Dermis microvascular lymphatic vessel endothelial cell (primary cell): ENCODE data around the gene USP10. TPM values are rescaled to one million over a fixed set of nuclear protein-coding genes. Genes with fewer than 3 reads are reported as not detected.
"Not testable (repeated sequence)": the region's sequence is repeated elsewhere in the genome, so short reads cannot be mapped to it uniquely, and the experiment has no call there.

ENCODE experiments used
- DNase-seq, 2 donors: peaks; one replicate each; pipeline versions ENCODE4 v3.0.0 to v3.0.0-alpha.2; 2010; ENCODE audit warnings: low read depth in 2 of 2
- total RNA-seq: library from RNA; depleted of rRNA; stranded (reverse); fragments of >200 nt; gene quantifications from 2 replicates; pipeline ENCODE4 v1.2.1, GENCODE V29; 2014

The USP10 gene
- total RNA-seq, 1 donor from 2014 or later = 36.6 TPM

- DNase-seq = no peak
Measured at GRCh38 chr16:84724606-84725309, 25.0 kb downstream of the USP10 start.

- no peak for DNase-seq
Measured at GRCh38 chr16:84725481-84726078, 25.8 kb downstream of the USP10 start.

DNA sequence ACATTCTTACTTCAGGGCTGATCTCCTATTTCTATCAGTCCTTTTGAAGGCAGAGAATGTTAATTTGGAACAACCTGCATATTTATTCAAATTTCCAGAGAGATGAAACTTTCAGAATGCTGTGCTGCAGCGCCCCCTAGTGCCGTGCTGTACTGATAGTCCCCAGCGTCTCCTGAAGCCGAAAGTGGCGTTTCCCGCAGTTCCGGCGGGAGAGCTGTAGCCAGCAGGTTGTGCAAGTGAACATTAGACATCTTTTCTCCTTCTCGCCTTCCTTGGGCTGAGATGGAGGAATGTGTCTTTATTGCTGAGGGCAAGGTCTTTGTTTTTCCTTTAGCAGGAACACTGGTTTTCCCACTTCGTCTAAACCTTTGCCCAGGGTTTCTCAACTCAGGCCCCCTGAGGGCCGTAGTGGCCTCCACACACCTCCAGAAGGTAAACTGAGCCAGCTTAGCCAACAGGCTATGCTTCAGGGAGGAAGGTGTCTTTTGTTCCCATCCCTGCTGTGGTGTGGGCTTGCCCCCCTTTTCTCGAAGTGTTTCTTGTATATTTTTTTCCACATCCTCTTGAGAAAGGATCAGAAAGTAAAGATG, 26.4 kb downstream of the USP10 start:
- peak; percentile 57 to 82 for DNase-seq

- DNase-seq = no peak
Measured at GRCh38 chr16:84726669-84727467, 27.1 kb downstream of the USP10 start.

DNA sequence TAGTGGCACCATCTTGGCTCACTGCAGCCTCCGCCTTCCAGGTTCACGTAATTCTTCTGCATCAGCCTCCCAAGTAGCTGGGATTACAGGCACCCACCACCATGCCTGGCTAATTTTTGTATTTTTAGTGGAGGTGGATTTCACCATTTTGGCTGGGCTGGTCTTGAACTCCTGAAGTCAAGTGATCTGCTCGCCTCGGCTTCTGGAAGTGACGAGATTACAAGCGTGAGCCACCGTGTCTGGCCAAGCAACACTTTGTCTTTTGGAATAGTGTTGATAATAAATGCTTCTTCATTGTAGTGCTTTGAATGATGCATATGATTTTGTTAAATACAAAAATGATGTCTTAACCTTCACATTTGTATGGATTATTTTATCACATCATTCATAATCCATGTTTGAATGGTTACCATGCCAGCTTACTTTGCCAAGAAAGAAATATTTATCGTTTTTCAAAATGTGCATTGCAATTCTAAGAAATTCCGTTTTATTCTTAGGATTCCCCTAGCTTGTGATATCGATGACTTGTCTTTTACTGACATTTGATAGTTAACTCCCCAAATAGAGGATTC, 29.1 kb downstream of the USP10 start:
- no peak for DNase-seq

GRCh38 chr16:84729716-84730320, 30.0 kb downstream of the USP10 start:
- DNase-seq = peak in 1 of 2 donors; percentile 60

GRCh38 chr16:84730406-84731106, 30.8 kb downstream of the USP10 start:
- peak; percentile 39 to 92 for DNase-seq

GRCh38 chr16:84732332-84732673, 32.5 kb downstream of the USP10 start:
- not testable (repeated sequence) for DNase-seq

GRCh38 chr16:84732674-84733352, 33.0 kb downstream of the USP10 start:
- DNase-seq = peak in 1 of 2 donors; percentile 51

DNA sequence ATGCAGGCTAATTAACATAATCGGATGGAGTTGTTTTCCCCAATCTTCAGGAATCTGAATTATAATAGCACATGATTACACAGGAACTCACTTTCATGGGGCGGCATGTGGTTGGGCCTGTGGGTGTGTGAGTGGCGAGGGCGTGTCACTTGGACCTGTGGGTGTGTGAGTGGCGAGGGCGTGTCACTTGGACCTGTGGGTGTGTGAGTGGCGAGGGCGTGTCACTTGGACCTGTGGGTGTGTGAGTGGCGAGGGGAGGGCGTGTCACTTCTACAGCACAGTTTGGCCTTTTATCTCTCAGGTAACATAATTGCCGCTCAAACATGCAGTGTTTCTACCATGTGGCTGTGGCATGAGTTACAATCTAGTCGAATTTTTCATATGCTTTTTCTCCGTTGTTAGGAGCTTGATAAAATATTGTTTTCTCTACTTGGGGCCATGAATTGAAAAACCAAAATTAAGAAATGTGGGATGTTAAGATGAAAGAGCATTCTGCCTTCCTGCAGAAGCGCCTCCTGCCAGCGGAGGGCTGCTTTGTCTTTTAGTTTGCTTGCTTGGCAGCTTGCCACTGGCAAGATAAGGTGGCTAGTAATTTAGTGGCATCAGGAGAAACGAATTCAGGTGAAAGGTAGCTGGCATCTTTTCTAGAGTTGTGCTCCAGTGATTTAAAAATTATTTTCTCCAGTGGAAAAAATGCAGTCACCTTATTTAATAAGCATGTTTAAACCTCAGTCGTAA, 36.2 kb downstream of the USP10 start:
- no peak for DNase-seq

- no peak for DNase-seq
Measured at GRCh38 chr16:84737192-84738011, 37.6 kb downstream of the USP10 start.

- DNase-seq = peak in 1 of 2 donors; percentile 89
Measured at GRCh38 chr16:84738255-84739038, 38.6 kb downstream of the USP10 start.

DNA sequence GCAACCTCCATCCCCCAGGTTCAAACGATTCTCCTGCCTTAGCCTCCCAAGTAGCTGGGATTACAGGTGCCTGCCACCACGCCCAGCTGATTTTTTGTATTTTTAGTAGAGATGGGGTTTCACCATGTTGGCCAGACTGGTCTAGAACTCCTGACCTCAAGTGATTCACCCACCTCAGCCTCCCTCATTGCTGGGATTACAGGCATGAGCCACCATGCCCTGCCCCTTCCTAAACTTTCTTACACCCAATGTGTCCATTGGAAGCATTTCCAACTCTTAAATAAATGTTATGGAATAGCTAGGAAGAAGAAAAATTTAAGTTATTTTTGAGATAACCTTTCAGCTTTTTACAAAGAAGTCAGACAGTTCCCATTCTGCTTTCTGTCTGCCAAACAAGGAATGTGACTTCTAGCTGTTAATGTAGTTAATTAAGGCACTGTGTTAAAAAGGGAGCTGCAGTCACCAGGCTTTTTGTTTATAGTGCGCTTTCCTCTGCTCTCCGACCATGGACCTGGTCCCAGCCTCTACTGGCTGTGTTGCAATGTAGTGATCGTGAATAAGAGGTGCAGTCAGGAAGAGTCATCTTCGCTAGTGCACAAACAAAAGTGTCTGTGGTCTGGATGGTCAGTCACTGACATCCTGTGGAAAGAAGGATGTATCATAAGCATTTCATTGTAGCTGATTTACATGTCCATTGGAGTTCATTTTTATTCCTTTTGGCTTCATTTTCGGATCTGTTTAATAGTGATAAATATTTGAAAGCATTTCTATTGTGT, 39.7 kb downstream of the USP10 start:
- DNase-seq = peak; percentile 80 to 90

DNA sequence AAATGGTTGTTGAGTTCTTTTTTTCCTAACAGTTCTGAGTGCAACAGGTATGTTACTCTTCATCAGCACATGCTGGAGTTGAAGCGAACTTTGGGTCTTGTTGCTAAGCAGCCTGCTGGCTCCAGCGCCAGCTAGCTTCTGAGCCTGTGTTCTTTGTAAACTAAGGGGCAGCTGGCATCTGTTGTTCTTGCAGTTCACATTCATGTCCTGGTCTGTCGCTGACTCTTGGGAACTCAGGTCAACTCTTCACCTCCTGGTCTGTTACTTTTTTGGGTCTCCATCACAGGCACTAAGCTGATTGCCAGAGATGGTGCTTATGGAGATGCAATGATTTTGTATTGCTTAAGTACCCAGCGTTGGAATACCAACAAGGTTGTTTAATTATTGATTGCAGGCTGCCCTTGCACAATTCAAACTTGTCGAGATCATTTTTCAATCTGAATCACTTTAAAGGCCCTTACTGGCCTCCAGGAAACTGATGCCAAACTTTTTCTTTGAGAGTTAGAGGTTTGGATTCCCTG, 40.9 kb downstream of the USP10 start:
- DNase-seq = no peak

GRCh38 chr16:84741340-84741830, 41.6 kb downstream of the USP10 start:
- peak in 1 of 2 donors; percentile 40 for DNase-seq

- DNase-seq = no peak
Measured at GRCh38 chr16:84742641-84743092, 42.9 kb downstream of the USP10 start.
